ENCODE data around the gene CD6. TPM values are rescaled to one million over a fixed set of nuclear protein-coding genes. Genes with fewer than 3 reads are reported as not detected.

Gene CD6
- total RNA-seq, 1 donor from 2014 or later: 0.62 TPM

- H3K36me3 Mint-ChIP-seq (ENCODE audit: insufficient read depth): no peaks in the 10 kb centered on the region
- H3K27ac Mint-ChIP-seq: peak overlapping the region; percentile 63
- H3K4me3 Mint-ChIP-seq (ENCODE audit: low read depth): no peak overlapping the region
- no peak for DNase-seq (ENCODE audit: low spot score, unreplicated experiment)
- peaks cover 3% of the 10 kb centered on the region for H3K4me1 Mint-ChIP-seq (ENCODE audit: low read depth)
- peaks cover 48% of the 10 kb centered on the region for H3K27me3 Mint-ChIP-seq
- H3K9me3 Mint-ChIP-seq (ENCODE audit: low read depth): no peaks in the 10 kb centered on the region
- TF ChIP-seq, protein P1, sequence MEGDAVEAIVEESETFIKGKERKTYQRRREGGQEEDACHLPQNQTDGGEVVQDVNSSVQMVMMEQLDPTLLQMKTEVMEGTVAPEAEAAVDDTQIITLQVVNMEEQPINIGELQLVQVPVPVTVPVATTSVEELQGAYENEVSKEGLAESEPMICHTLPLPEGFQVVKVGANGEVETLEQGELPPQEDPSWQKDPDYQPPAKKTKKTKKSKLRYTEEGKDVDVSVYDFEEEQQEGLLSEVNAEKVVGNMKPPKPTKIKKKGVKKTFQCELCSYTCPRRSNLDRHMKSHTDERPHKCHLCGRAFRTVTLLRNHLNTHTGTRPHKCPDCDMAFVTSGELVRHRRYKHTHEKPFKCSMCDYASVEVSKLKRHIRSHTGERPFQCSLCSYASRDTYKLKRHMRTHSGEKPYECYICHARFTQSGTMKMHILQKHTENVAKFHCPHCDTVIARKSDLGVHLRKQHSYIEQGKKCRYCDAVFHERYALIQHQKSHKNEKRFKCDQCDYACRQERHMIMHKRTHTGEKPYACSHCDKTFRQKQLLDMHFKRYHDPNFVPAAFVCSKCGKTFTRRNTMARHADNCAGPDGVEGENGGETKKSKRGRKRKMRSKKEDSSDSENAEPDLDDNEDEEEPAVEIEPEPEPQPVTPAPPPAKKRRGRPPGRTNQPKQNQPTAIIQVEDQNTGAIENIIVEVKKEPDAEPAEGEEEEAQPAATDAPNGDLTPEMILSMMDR (IDR thresholded peaks at IDR 0.05; ENCODE audit: unreplicated experiment): no peak
These were observed 32.7 kb downstream of the CD6 start for GRCh38 chr11:61004180-61004611.

- no peaks in the 10 kb centered on the region for H3K9me3 Mint-ChIP-seq (ENCODE audit: low read depth)
These were observed 33.3 kb downstream of the CD6 start for GRCh38 chr11:61004761-61005181.

DNA sequence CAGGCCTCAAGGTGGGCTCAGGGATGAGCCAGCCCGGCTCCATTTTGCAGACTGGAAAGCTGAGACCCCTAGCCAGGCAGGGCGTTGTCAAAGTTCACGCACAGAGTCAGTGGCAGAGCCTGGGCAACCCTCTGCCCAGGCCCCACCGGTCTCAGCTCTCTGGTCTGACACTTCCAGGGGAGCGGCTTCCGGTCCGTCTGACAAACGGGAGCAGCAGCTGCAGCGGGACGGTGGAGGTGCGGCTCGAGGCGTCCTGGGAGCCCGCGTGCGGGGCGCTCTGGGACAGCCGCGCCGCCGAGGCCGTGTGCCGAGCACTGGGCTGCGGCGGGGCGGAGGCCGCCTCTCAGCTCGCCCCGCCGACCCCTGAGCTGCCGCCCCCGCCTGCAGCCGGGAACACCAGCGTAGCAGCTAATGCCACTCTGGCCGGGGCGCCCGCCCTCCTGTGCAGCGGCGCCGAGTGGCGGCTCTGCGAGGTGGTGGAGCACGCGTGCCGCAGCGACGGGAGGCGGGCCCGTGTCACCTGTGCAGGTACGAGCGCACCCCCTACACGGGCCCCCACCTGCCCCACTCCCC, 36.0 kb downstream of the CD6 start:
- no peak for DNase-seq (ENCODE audit: low spot score, unreplicated experiment)
- TF ChIP-seq, protein P1 (IDR thresholded peaks at IDR 0.05; ENCODE audit: unreplicated experiment): no peak
- Mint-ChIP-seq H3K4me1 (ENCODE audit: low read depth) (peaks cover 9% of the 10 kb centered on the region), H3K27me3 (peaks cover 65% of the 10 kb centered on the region), H3K9me3 (ENCODE audit: low read depth) (no peaks in the 10 kb centered on the region), H3K4me3 (ENCODE audit: low read depth) (peak overlapping the region; percentile 72), H3K36me3 (ENCODE audit: insufficient read depth) (no peaks in the 10 kb centered on the region), H3K27ac (no peak overlapping the region)

More at GRCh38 chr11:61004761-61005181, 33.3 kb downstream of the CD6 start:
- Mint-ChIP-seq H3K27me3 (peaks cover 54% of the 10 kb centered on the region), H3K36me3 (ENCODE audit: insufficient read depth) (no peaks in the 10 kb centered on the region), H3K4me3 (ENCODE audit: low read depth) (no peak overlapping the region), H3K27ac (no peak overlapping the region), H3K4me1 (ENCODE audit: low read depth) (peaks cover 3% of the 10 kb centered on the region)
- TF ChIP-seq, protein P1 (IDR thresholded peaks at IDR 0.05; ENCODE audit: unreplicated experiment): no peak
- no peak for DNase-seq (ENCODE audit: low spot score, unreplicated experiment)

- DNase-seq (ENCODE audit: low spot score, unreplicated experiment): peak; percentile 25
- Mint-ChIP-seq H3K9me3 (ENCODE audit: low read depth) (no peaks in the 10 kb centered on the region), H3K4me3 (ENCODE audit: low read depth) (peak overlapping the region; percentile 72), H3K4me1 (ENCODE audit: low read depth) (peaks cover 9% of the 10 kb centered on the region), H3K27me3 (peaks cover 68% of the 10 kb centered on the region), H3K36me3 (ENCODE audit: insufficient read depth) (no peaks in the 10 kb centered on the region), H3K27ac (no peak overlapping the region)
- TF ChIP-seq, protein P1 (IDR thresholded peaks at IDR 0.05; ENCODE audit: unreplicated experiment): peak; percentile 6
These were observed 36.7 kb downstream of the CD6 start for GRCh38 chr11:61007956-61008896.

DNA sequence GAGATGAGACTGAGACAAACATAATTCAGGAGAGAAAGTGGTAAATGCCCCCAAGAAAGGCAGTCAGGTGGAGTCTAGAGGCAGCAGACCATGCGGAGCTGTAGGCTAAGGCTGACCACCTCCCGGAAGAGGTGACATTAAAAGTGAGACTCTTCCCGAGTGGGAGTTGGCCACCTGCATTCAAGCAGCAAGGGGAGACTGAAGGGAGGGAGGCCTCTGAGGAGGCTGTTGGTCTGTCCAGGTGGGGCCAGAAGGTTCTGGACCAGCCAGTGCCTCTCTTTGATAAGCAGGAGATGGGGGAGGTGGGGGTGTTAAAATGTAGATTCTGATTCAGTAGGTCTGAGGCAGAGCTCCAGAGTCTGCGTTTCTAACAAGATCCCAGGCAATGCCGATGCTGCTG, 37.5 kb downstream of the CD6 start:
- DNase-seq (ENCODE audit: low spot score, unreplicated experiment): no peak
- H3K4me3 Mint-ChIP-seq (ENCODE audit: low read depth): no peak overlapping the region
- H3K27ac Mint-ChIP-seq: no peak overlapping the region
- peaks cover 65% of the 10 kb centered on the region for H3K27me3 Mint-ChIP-seq
- TF ChIP-seq, protein P1 (IDR thresholded peaks at IDR 0.05; ENCODE audit: unreplicated experiment): no peak
- peaks cover 9% of the 10 kb centered on the region for H3K4me1 Mint-ChIP-seq (ENCODE audit: low read depth)
- no peaks in the 10 kb centered on the region for H3K9me3 Mint-ChIP-seq (ENCODE audit: low read depth)
- H3K36me3 Mint-ChIP-seq (ENCODE audit: insufficient read depth): no peaks in the 10 kb centered on the region

All from progenitor cell of endocrine pancreas (in vitro differentiated cells).